ENCODE data around the gene SETDB1. TPM values are rescaled to one million over a fixed set of nuclear protein-coding genes. Genes with fewer than 3 reads are reported as not detected.

SETDB1 gene
- total and polyA plus RNA-seq, 7 donors: 5.5 to 36.0 (median 24.5) TPM

- H3K4me1 ChIP-seq: no peaks in the 10 kb centered on the region
- H3K36me3 ChIP-seq: no peaks in the 10 kb centered on the region
- TF ChIP-seq CTCF (IDR thresholded peaks at IDR 0.05): no peak
- TF ChIP-seq POLR2A (IDR thresholded peaks at IDR 0.05): no peak
- no peak for TF ChIP-seq EP300 (IDR thresholded peaks at IDR 0.05)
- no peak overlapping the region for H3K4me3 ChIP-seq
- intact Hi-C loops (cut with DNase I): no loop called here
- H3K9me3 ChIP-seq: no peaks in the 10 kb centered on the region
- DNase-seq: no peak
- H3K27ac ChIP-seq: no peak overlapping the region
- WGBS, 2 donors: 72 to 84% methylated on average over 1 of the region's 1 CpG
- no peaks in the 10 kb centered on the region for H3K27me3 ChIP-seq
Measured at GRCh38 chr1:150902751-150903150, 23.4 kb upstream of the SETDB1 start.

GRCh38 chr1:150905301-150905700, 20.9 kb upstream of the SETDB1 start:
- intact Hi-C loops (cut with DNase I): no loop called here
- Histone ChIP-seq H3K4me3 (no peak overlapping the region), H3K27me3 (no peaks in the 10 kb centered on the region), H3K27ac (no peak overlapping the region), H3K36me3 (no peaks in the 10 kb centered on the region), H3K4me1 (no peaks in the 10 kb centered on the region), H3K9me3 (no peaks in the 10 kb centered on the region)
- DNase-seq: no peak
- TF ChIP-seq POLR2A (IDR thresholded peaks at IDR 0.05) (no peak), CTCF (IDR thresholded peaks at IDR 0.05) (no peak), EP300 (IDR thresholded peaks at IDR 0.05) (no peak), POLR2AphosphoS5 (IDR thresholded peaks at IDR 0.05) (no peak)
- WGBS, 2 donors: 97 to 98% methylated on average over 6 of the region's 6 CpGs

- no peaks in the 10 kb centered on the region for H3K36me3 ChIP-seq
- H3K4me1 ChIP-seq: no peaks in the 10 kb centered on the region
- no peaks in the 10 kb centered on the region for H3K9me3 ChIP-seq
- no peak for DNase-seq
- WGBS, 2 donors: 83 to 94% methylated on average over 1 of the region's 1 CpG
- H3K27ac ChIP-seq: no peak overlapping the region
- intact Hi-C loops (cut with DNase I): no loop called here
- TF ChIP-seq EP300 (IDR thresholded peaks at IDR 0.05) (no peak), CTCF (IDR thresholded peaks at IDR 0.05) (no peak), POLR2AphosphoS5 (IDR thresholded peaks at IDR 0.05) (no peak), POLR2A (IDR thresholded peaks at IDR 0.05) (no peak)
- no peaks in the 10 kb centered on the region for H3K27me3 ChIP-seq
- no peak overlapping the region for H3K4me3 ChIP-seq
Measured at GRCh38 chr1:150906329-150906728, 19.8 kb upstream of the SETDB1 start.

- Histone ChIP-seq H3K4me3 (no peak overlapping the region), H3K27me3 (no peaks in the 10 kb centered on the region), H3K27ac (no peak overlapping the region), H3K4me1 (no peaks in the 10 kb centered on the region), H3K9me3 (no peaks in the 10 kb centered on the region), H3K36me3 (no peaks in the 10 kb centered on the region)
- WGBS, 2 donors: 79 to 84% methylated on average over 2 of the region's 2 CpGs
- intact Hi-C loops (cut with DNase I): no loop called here
- TF ChIP-seq POLR2AphosphoS5 (IDR thresholded peaks at IDR 0.05) (no peak), POLR2A (IDR thresholded peaks at IDR 0.05) (no peak), EP300 (IDR thresholded peaks at IDR 0.05) (no peak), CTCF (IDR thresholded peaks at IDR 0.05) (no peak)
- DNase-seq: no peak
Measured at GRCh38 chr1:150906813-150907212, 19.4 kb upstream of the SETDB1 start.

- Histone ChIP-seq H3K4me1 (no peaks in the 10 kb centered on the region), H3K4me3 (no peak overlapping the region), H3K36me3 (no peaks in the 10 kb centered on the region), H3K27ac (no peak overlapping the region), H3K27me3 (no peaks in the 10 kb centered on the region), H3K9me3 (no peaks in the 10 kb centered on the region)
- WGBS, 2 donors: 95 to 96% methylated on average over 4 of the region's 4 CpGs
- no peak for DNase-seq
- intact Hi-C loops (cut with DNase I): no loop called here
- TF ChIP-seq POLR2A (IDR thresholded peaks at IDR 0.05) (no peak), POLR2AphosphoS5 (IDR thresholded peaks at IDR 0.05) (no peak), EP300 (IDR thresholded peaks at IDR 0.05) (no peak), CTCF (IDR thresholded peaks at IDR 0.05) (no peak)
Measured at GRCh38 chr1:150909585-150910180, 16.5 kb upstream of the SETDB1 start.

Data from sigmoid colon (tissue), 7 donors.